HG02610 (cell line): Measurements from ENCODE around the gene SMIM1.
A peak's percentile ranks its signal among the peaks of the same experiment; 100 is the strongest.

ENCODE experiments used
- ATAC-seq: cut with Tn5 transposase; IDR thresholded peaks from one replicate; pipeline ENCODE4 v1.9.1; 2021; ENCODE audit warnings: mild to moderate bottlenecking, moderate library complexity; ENCODE audit not compliant: unreplicated experiment

SMIM1 gene

DNA sequence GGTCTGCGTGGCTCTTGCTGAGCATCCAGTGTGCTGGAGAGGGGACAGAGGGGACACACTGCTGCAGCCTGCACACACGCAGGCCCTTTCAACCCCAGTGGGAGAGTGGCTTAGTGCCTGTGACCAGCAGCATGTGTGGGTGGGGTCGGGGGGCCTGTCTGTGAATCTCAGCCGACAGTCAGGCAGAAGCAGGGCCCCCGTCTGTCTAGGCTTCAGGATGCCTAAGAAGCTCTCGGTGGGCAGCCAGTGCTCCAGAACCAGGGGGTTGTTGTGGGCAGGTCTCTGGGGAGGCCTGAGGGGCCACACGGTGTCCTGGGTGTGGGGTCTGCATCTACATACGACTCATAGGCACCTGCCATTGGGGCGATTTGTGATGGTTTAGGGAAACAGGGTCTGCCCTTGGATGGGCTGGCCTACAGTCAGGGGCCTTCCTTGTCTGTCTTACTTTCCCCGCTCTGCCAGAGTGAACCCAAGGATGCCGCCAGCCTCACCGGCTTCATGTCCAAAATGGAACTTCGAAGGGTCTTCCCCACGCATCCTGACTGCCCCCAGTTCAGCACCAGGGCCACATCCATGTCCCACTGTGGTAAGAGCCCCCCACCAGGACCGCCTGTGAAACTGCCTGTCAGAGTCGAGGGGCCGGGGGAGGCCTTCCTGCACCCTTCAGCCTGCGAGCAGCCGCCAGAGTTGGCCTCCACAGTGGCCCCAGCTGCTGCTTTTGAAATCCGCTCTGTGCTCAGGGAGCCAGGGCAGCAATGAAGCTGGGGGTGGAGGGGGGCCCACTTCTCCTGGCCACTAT, 18.7 kb upstream of the SMIM1 start:
- no peak for ATAC-seq

GRCh38 chr1:3756394-3756793, 16.2 kb upstream of the SMIM1 start:
- ATAC-seq = no peak

- ATAC-seq = no peak
These were observed 13.4 kb upstream of the SMIM1 start for GRCh38 chr1:3759164-3759563.

DNA sequence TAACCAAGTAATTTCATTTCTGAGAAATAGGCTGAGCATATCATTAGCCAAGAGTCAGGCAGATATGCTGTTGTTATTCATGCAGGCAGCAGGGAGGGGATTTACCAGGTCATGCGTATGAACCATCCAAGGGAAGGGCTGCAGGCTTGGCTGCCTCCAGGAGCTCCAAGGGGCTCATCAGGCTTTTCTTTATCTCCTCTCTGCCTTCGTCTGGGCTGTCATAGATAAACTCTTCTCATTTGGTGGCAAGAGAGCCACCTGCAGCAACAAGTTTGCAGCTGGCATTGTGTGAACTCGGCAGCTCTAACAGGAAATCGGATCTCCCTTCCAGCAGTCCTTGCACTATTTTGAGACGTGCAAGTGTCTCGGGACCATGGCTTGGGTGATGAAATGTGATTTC, 12.8 kb upstream of the SMIM1 start:
- no peak for ATAC-seq

- ATAC-seq = no peak
These were observed 11.1 kb upstream of the SMIM1 start for GRCh38 chr1:3761296-3762010.

GRCh38 chr1:3762151-3762872, 10.2 kb upstream of the SMIM1 start:
- no peak for ATAC-seq

GRCh38 chr1:3762873-3763228, 9.7 kb upstream of the SMIM1 start:
- no peak for ATAC-seq

DNA sequence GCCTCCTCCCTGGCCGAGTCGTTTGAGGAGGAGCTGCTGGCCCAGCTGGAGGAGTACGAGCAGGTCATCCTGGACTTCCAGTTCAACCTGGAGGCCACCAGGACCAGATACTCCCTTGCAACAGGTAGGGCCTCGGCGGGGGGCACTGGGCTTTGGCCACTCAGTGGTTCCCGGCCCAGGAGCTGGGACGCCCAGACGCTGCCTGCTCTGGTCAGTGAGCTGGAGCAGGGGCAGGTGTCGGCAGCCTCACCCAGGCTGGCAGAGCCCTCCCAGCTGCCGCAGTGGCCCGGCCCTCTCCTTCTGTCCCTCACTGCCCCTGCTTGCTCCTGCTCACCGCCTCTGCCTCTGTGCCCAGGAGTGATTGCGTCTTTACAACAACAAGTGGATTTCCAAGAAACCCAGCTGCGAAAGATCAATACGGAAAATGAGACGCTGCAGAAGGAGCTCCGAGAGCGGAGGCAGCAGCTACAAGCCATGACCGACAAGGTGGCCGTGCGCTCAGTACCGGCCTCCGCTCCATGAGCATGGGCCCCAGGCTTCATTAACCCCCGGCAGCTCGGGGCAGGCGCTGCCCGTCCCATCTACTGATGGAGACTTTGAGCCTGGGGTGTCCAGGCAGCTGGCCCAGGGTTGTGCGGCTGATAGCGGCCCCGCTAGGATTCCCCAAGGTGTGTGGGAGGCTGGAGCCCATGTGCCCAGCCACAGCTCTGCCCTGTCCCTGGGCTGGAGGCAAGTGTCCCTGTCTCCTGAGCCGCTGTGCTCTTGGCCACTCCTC, 9.0 kb upstream of the SMIM1 start:
- no peak for ATAC-seq

GRCh38 chr1:3767328-3767925, 5.1 kb upstream of the SMIM1 start:
- no peak for ATAC-seq

DNA sequence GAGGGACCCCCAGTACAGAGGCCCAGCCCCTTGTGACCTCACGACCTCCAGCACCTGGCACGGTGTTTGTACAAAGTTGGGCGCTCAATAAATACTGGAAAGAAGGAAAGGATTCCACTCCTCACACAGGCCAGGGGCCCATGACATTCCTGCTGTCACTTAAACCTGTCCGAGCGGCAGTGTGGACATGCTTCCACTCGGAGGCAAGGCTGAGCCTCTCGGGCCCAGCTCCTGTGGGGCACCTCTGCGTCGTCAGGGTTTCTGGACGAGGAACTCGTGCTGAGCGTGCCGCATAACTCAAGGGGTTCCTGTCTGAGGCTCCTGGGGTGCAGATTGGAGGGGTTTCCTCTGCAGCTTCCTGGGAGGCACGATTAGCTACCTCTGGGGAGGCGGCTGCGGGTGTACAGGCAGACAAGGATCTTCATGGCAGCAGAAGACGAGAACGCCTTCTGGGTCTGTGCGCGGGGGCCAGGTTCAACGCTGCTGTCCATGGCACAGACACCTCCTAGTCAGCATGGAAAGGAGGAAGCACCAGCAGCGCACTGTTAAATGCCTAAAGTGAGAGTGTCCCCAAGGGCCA, 3.6 kb upstream of the SMIM1 start:
- no peak for ATAC-seq

- ATAC-seq = no peak
These were observed 2.3 kb upstream of the SMIM1 start for GRCh38 chr1:3770047-3770765.

- no peak for ATAC-seq
These were observed 1.2 kb upstream of the SMIM1 start for GRCh38 chr1:3771108-3772026.

GRCh38 chr1:3772027-3772714, 378 bp upstream of the SMIM1 start:
- ATAC-seq = peak; percentile 55

GRCh38 chr1:3773572-3774275, 1.2 kb downstream of the SMIM1 start:
- no peak for ATAC-seq

- ATAC-seq = no peak
These were observed 1.9 kb downstream of the SMIM1 start for GRCh38 chr1:3774276-3774945.

DNA sequence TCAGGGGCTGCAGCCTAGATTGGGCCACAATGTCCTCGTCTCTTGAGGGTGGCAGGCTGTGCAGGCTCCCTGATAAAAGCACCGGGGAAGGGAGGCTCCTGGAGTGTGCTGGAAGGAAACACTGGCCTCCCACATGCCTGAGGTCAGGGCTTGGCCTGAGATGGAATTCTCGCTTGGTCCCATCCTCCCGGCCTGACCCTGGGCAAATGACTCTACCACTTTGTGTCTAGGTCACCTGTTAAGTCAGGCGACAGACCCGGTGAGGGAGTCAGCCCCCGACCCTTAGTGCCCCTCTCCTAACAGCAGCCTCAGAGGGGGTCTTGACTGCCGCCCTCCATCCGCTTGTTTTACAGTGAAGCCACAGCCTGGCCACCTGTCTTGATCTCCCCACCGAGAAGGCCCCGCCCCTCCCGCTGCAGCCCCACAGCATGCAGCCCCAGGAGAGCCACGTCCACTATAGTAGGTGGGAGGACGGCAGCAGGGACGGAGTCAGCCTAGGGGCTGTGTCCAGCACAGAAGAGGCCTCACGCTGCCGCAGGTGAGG, 2.5 kb downstream of the SMIM1 start:
- no peak for ATAC-seq
